Hepatocyte (in vitro differentiated cells): Measurements from ENCODE around the gene SCAPER.

Experiments used
- EZH2 ChIP-seq: fragments of 200-600 bp; sonication (generic); IDR thresholded peaks from 2 replicates; pipeline ENCODE4 v1.6.1; 2016; ENCODE audit warnings: antibody characterized with exemption, mild to moderate bottlenecking, borderline replicate concordance
- TF ChIP-seq, protein P1 (sequence below): fragments of 200-600 bp; sonication (generic); IDR thresholded peaks from 2 replicates; pipeline ENCODE4 v1.5.1; 2016; ENCODE audit warnings: antibody characterized with exemption, mild to moderate bottlenecking; ENCODE audit not compliant: poor library complexity

DNA sequence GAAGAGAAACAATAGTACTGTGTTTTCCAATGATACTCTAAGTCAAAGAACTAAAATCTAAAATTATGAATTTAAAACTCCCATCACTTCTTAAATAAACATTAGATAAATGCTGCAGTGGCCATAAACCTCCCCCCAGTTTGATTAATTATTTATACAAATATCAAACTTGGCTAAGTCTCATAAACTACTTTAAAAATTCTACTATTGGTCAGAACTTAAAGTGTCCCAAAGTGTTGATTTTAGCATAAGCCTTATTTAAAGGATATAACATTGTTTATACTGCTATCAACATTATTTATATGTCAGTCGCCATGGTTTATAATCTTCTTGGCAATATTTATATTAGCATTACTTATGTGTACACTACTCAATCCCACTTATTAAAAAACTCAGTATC, 132.4 kb downstream of the SCAPER start:
- no peak for TF ChIP-seq EZH2
- TF ChIP-seq, protein P1, sequence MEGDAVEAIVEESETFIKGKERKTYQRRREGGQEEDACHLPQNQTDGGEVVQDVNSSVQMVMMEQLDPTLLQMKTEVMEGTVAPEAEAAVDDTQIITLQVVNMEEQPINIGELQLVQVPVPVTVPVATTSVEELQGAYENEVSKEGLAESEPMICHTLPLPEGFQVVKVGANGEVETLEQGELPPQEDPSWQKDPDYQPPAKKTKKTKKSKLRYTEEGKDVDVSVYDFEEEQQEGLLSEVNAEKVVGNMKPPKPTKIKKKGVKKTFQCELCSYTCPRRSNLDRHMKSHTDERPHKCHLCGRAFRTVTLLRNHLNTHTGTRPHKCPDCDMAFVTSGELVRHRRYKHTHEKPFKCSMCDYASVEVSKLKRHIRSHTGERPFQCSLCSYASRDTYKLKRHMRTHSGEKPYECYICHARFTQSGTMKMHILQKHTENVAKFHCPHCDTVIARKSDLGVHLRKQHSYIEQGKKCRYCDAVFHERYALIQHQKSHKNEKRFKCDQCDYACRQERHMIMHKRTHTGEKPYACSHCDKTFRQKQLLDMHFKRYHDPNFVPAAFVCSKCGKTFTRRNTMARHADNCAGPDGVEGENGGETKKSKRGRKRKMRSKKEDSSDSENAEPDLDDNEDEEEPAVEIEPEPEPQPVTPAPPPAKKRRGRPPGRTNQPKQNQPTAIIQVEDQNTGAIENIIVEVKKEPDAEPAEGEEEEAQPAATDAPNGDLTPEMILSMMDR = no peak
